Psoas muscle (tissue), 8 donors: ENCODE measurements around the gene GRM1. TPM values are rescaled to one million over a fixed set of nuclear protein-coding genes. Genes with fewer than 3 reads are reported as not detected.

Source experiments
- ATAC-seq, 4 donors: fragments of 200-7000 bp; cut with Tn5 transposase; one replicate each; pipeline ENCODE4 v1.9.1; 2020; ENCODE audit warnings: moderate library complexity in 3 of 4, mild to moderate bottlenecking in 2 of 4
- DNase-seq, 2 donors: peaks; one replicate each; pipeline ENCODE4 v3.0.0-alpha.2; 2020
- H3K27ac ChIP-seq: fragments of 200-600 bp; one replicate; pipeline ENCODE4 v1.8.0; 2022
- H3K27me3 ChIP-seq, 3 donors: fragments of 200-600 bp in 1 of 3; one replicate each; pipeline versions ENCODE4 v1.6.1 to v1.8.0; 2013 to 2022; ENCODE audit warnings: low read length in 2 of 3, mild to moderate bottlenecking in 2 of 3, moderate library complexity in 1 of 3; ENCODE audit not compliant: insufficient read depth in 3 of 3
- H3K36me3 ChIP-seq, 2 donors: fragments of 200-600 bp in 1 of 2; one replicate each; pipeline versions ENCODE4 v1.6.1 to v1.8.0; 2013 to 2022; ENCODE audit warnings: low read depth in 1 of 2, mild to moderate bottlenecking in 1 of 2, moderate library complexity in 1 of 2; ENCODE audit not compliant: insufficient read depth in 1 of 2
- H3K4me1 ChIP-seq: fragments of 200-600 bp; one replicate; pipeline ENCODE4 v1.8.0; 2022
- H3K4me3 ChIP-seq: fragments of 200-600 bp; one replicate; pipeline ENCODE4 v1.8.0; 2022; ENCODE audit warnings: mild to moderate bottlenecking
- H3K9me3 ChIP-seq: fragments of 200-600 bp; one replicate; pipeline ENCODE4 v1.8.0; 2022
- WGBS, 3 donors: extraction: QIAGEN DNeasy Blood & Tissue Kit; methylation state at CpG; one replicate each; pipeline versions ENCODE4 v1.1.6 to v1.1.7; 2013; 5-methylcytosine and 5-hydroxymethylcytosine counted together
- intact Hi-C, 2 donors: fragments of 100-400 bp; cut with DNase I; formaldehyde crosslinking; loops; one replicate each; pipeline versions ENCODE4 v1.11.0 to v1.14.2; 2022
- polyA plus RNA-seq, 3 donors: library from polyadenylated mRNA; stranded (reverse); fragments of 200-250 nt; gene quantifications; one replicate each; pipeline ENCODE4 v1.2.3, GENCODE V29; 2013
- total RNA-seq, 4 donors: library from RNA; stranded (reverse); fragmentation: NEBNext Ultra II Directional in 2 of 4; extraction: Animal tissue kit (Norgen Biotek cat#: 25700) in 2 of 4; gene quantifications; one replicate each; pipeline versions ENCODE4 v1.2.1 to v1.2.4, GENCODE V29; 2021 to 2023
- TF ChIP-seq, protein P1 (sequence below): fragments of 200-600 bp; IDR thresholded peaks from one replicate; pipeline ENCODE4 v1.8.0; 2022; ENCODE audit warnings: antibody characterized with exemption
- donor health status: healthy with polysubstance abuse.
- donor health status: DM: no; HTN: no; CAD: no; lungs with moderate emphysema.
- donor health status: Bipolar disorder and iron deficiency.
- donor health status: healthy.
- donor health status: DM: yes; HTN: yes; CAD: no.
- donor health status: DM: no; HTN: no; CAD: no.
- donor health status: DM: no; HTN: no; CAD: no.
- donor health status: DM: yes; HTN: yes; CAD: no.

The GRM1 gene
- total and polyA plus RNA-seq, 7 donors = 0.03 to 2.6 (median 0.07) TPM; not detected in 4

DNA sequence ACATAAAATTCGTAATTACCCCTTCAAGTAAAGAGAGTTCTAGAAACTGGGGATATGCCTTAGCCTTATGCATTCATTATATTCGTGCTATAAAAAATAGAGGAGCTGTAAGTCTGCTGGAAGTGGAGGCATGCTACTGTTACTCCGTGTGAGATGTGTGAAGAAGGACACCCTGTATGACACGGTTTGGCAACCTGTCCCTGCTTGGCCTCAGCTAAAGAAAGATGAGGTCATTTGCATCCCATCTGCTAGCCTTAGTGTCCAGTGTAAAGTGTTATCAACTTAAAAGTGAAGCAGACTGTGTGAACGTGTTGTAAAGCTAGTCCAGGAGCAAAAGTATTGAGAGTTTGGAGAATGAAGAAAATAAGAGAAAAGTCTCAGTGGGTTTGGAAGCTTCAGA, 379.7 kb downstream of the GRM1 start:
- 43 to 46% (median 45%) methylated on average over 5 of the region's 5 CpGs for WGBS, 3 donors
- DNase-seq (no peak), ATAC-seq (no peak)
- Histone ChIP-seq H3K36me3 (no peaks in the 10 kb centered on the region), H3K9me3 (no peaks in the 10 kb centered on the region), H3K27ac (no peak overlapping the region), H3K4me1 (no peaks in the 10 kb centered on the region), H3K4me3 (no peak overlapping the region), H3K27me3 (no peaks in the 10 kb centered on the region)
- TF ChIP-seq, protein P1, sequence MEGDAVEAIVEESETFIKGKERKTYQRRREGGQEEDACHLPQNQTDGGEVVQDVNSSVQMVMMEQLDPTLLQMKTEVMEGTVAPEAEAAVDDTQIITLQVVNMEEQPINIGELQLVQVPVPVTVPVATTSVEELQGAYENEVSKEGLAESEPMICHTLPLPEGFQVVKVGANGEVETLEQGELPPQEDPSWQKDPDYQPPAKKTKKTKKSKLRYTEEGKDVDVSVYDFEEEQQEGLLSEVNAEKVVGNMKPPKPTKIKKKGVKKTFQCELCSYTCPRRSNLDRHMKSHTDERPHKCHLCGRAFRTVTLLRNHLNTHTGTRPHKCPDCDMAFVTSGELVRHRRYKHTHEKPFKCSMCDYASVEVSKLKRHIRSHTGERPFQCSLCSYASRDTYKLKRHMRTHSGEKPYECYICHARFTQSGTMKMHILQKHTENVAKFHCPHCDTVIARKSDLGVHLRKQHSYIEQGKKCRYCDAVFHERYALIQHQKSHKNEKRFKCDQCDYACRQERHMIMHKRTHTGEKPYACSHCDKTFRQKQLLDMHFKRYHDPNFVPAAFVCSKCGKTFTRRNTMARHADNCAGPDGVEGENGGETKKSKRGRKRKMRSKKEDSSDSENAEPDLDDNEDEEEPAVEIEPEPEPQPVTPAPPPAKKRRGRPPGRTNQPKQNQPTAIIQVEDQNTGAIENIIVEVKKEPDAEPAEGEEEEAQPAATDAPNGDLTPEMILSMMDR = no peak
- intact Hi-C loops = no loop called here

DNA sequence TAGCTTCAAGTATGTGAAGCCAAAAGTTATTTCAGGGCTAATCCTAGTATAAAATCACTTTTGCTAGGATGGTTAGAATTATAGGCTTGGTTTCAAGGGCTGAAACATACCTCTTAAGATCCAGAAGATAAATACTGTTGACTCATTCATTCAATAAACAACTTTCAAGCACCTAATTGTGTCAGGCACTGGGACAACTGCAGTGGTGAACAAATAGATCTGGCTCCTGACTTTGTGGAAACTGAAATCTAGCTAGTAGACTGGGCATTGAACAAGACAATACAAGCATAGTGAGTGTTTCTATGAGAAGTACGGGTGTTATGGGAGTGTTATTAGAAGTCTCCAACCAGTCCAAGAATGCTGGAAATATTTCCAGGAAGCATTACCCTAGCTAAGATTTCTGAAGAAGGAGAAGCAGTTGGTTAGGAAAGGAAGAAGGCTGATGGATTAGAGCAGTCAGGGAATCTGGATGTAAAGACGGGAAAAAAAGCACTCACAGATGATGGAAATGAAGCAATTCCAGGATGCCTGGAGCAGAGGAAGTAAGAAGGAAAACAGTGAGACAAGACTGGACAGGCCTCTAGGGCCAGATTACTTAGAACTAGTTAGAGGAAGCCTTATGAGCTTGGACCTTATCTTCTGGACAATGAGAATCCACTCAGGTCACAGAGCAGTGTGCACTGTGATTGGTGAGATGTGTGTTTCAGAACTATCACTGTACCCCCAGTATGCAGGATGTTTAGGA, 382.2 kb downstream of the GRM1 start:
- Histone ChIP-seq H3K27me3 (no peaks in the 10 kb centered on the region), H3K27ac (no peak overlapping the region), H3K4me1 (no peaks in the 10 kb centered on the region), H3K4me3 (no peak overlapping the region), H3K9me3 (no peaks in the 10 kb centered on the region), H3K36me3 (no peaks in the 10 kb centered on the region)
- intact Hi-C loops = no loop called here
- DNase-seq (no peak), ATAC-seq (no peak)
- TF ChIP-seq, protein P1 = no peak
- 56 to 65% (median 61%) methylated on average over 2 of the region's 2 CpGs for WGBS, 3 donors

- H3K4me3 ChIP-seq = no peak overlapping the region
- WGBS, 3 donors = 70 to 75% (median 73%) methylated on average over 5 of the region's 5 CpGs
- DNase-seq (no peak), ATAC-seq (no peak)
- no peaks in the 10 kb centered on the region for H3K4me1 ChIP-seq
- TF ChIP-seq, protein P1 = no peak
- H3K9me3 ChIP-seq = no peaks in the 10 kb centered on the region
- no peaks in the 10 kb centered on the region for H3K27me3 ChIP-seq
- intact Hi-C loops = no loop called here
- H3K27ac ChIP-seq = no peak overlapping the region
- H3K36me3 ChIP-seq = peaks cover 0 to 2% of the 10 kb centered on the region in 2 donors
Observed at GRCh38 chr6:146419576-146419975, 390.7 kb downstream of the GRM1 start.

GRCh38 chr6:146420255-146420654, 391.4 kb downstream of the GRM1 start:
- TF ChIP-seq, protein P1 = no peak
- intact Hi-C loops = no loop called here
- H3K4me3 ChIP-seq = no peak overlapping the region
- H3K9me3 ChIP-seq = no peaks in the 10 kb centered on the region
- no peaks in the 10 kb centered on the region for H3K27me3 ChIP-seq
- DNase-seq = no peak
- no peaks in the 10 kb centered on the region for H3K4me1 ChIP-seq
- no peak for ATAC-seq
- no peak overlapping the region for H3K27ac ChIP-seq
- 84 to 89% (median 88%) methylated on average over 3 of the region's 3 CpGs for WGBS, 3 donors
- peaks cover 0 to 2% of the 10 kb centered on the region in 2 donors for H3K36me3 ChIP-seq
